Measurements from ENCODE around the gene SLC38A2. TPM values are rescaled to one million over a fixed set of nuclear protein-coding genes. Genes with fewer than 3 reads are reported as not detected.

Gene SLC38A2
- total RNA-seq, 1 experiment from 2014 or later, result 453 TPM

GRCh38 chr12:46351886-46352650 lies 20.5 kb downstream of the SLC38A2 start:
- H2BK5ac ChIP-seq (ENCODE audit: insufficient read length, low read length), result no peak overlapping the region
- no peak overlapping the region for H2BK12ac ChIP-seq (ENCODE audit: insufficient read length, low read depth, low read length)
- no peaks in the 10 kb centered on the region for H3K79me2 ChIP-seq (ENCODE audit: insufficient read depth, low read length)
- Mint-ChIP-seq H3K27me3 (ENCODE audit: low read depth) (peaks cover 2% of the 10 kb centered on the region; the same call in 1 of the 2 replicates), H3K27ac (no peak overlapping the region), H3K4me1 (no peaks in the 10 kb centered on the region), H3K4me3 (no peak overlapping the region), H3K9me3 (no peaks in the 10 kb centered on the region), H3K36me3 (ENCODE audit: insufficient read depth in 1 of 3, low read depth in 3 of 3) (no peaks in the 10 kb centered on the region)
- no peak overlapping the region for H2AK5ac ChIP-seq (ENCODE audit: insufficient read length, low read length)
- TF ChIP-seq CTCF (conservative IDR thresholded peaks at IDR 0.05), result no peak
- no peak overlapping the region for H3K14ac ChIP-seq (ENCODE audit: insufficient read depth, low read length)
- no peaks in the 10 kb centered on the region for H3K23me2 ChIP-seq (ENCODE audit: insufficient read length, low read depth, low read length, poor library complexity, severe bottlenecking)
- H3K9me3 ChIP-seq (ENCODE audit: control insufficient read depth, low read depth, low read length), result no peaks in the 10 kb centered on the region
- H3K56ac ChIP-seq (ENCODE audit: insufficient read length, low read depth, low read length), result no peak overlapping the region
- no CpG with 5 or more reads among the region's 2 CpGs for WGBS (ENCODE audit: extremely low coverage, insufficient read length, low lambda C conversion rate)
- no peaks in the 10 kb centered on the region for H4K20me1 ChIP-seq (ENCODE audit: control insufficient read depth, insufficient read depth, insufficient read length)
- H3K27ac ChIP-seq (ENCODE audit: insufficient read length, low read depth, low read length), result no peak overlapping the region
- H4K91ac ChIP-seq (ENCODE audit: insufficient read length, low read depth, low read length), result no peak overlapping the region
- H3K18ac ChIP-seq (ENCODE audit: insufficient read length, low read depth, low read length), result no peak overlapping the region
- H3K27me3 ChIP-seq (ENCODE audit: insufficient read depth, low read length), result no peaks in the 10 kb centered on the region
- no peak overlapping the region for H2BK15ac ChIP-seq (ENCODE audit: low read depth, low read length)
- H3K23ac ChIP-seq (ENCODE audit: insufficient read length, low read depth, low read length), result no peak overlapping the region
- H3K4me2 ChIP-seq (ENCODE audit: insufficient read depth, insufficient read length, low read length), result no peak overlapping the region
- no peaks in the 10 kb centered on the region for H3K79me1 ChIP-seq (ENCODE audit: insufficient read depth, low read depth, low read length, poor library complexity, severe bottlenecking)
- no peaks in the 10 kb centered on the region for H3K4me1 ChIP-seq (ENCODE audit: insufficient read depth, low read length)
- no peak overlapping the region for H4K8ac ChIP-seq (replicated peaks; ENCODE audit: insufficient read length, low read depth, low read length)
- H3T11ph ChIP-seq (ENCODE audit: low read length), result no peak overlapping the region
- no peak overlapping the region for H2BK20ac ChIP-seq (ENCODE audit: low read depth, low read length, poor library complexity, severe bottlenecking)
- no peak overlapping the region for H3K9ac ChIP-seq (ENCODE audit: extremely low read depth, insufficient read length, low read length)
- no peak overlapping the region for H3K4ac ChIP-seq (ENCODE audit: low read depth, low read length)
- H2BK120ac ChIP-seq (ENCODE audit: low read depth, low read length, poor library complexity, severe bottlenecking), result no peak overlapping the region
- H2AFZ ChIP-seq (ENCODE audit: low read length), result no peak overlapping the region
- H4K5ac ChIP-seq (ENCODE audit: insufficient read length, low read depth, low read length), result no peak overlapping the region
- no peak for DNase-seq
